Measurements from ENCODE around the gene FBXL7. TPM values are rescaled to one million over a fixed set of nuclear protein-coding genes. Genes with fewer than 3 reads are reported as not detected.

The FBXL7 gene
- polyA plus RNA-seq, 3 donors from 2014 or later = not detected

GRCh38 chr5:15560421-15560820, 60.4 kb downstream of the FBXL7 start:
- Mint-ChIP-seq H3K27me3 (ENCODE audit: low read depth in 3 of 3) (peaks cover 0 to 1% (median 0%) of the 10 kb centered on the region in 3 donors), H3K36me3 (peaks cover 0 to 4% (median 0%) of the 10 kb centered on the region in 3 donors), H3K9me3 (peaks cover 2 to 23% (median 6%) of the 10 kb centered on the region in 6 donors), H3K4me3 (no peak overlapping the region), H3K27ac (no peak overlapping the region), H3K4me1 (no peaks in the 10 kb centered on the region)
- DNase-seq = no peak

GRCh38 chr5:15564523-15564922, 64.5 kb downstream of the FBXL7 start:
- no peak overlapping the region for H3K4me3 Mint-ChIP-seq
- no peak for DNase-seq
- H3K4me1 Mint-ChIP-seq = no peaks in the 10 kb centered on the region
- no peaks in the 10 kb centered on the region for H3K36me3 Mint-ChIP-seq
- H3K9me3 Mint-ChIP-seq = peaks cover 0 to 19% (median 2%) of the 10 kb centered on the region in 6 donors
- H3K27ac Mint-ChIP-seq = no peak overlapping the region
- peaks cover 0 to 1% (median 0%) of the 10 kb centered on the region in 3 donors for H3K27me3 Mint-ChIP-seq (ENCODE audit: low read depth in 3 of 3)

- Mint-ChIP-seq H3K27ac (no peak overlapping the region), H3K27me3 (ENCODE audit: low read depth in 3 of 3) (peaks cover 0 to 1% (median 0%) of the 10 kb centered on the region in 3 donors), H3K9me3 (peaks cover 0 to 19% (median 2%) of the 10 kb centered on the region in 6 donors), H3K36me3 (no peaks in the 10 kb centered on the region), H3K4me3 (no peak overlapping the region), H3K4me1 (no peaks in the 10 kb centered on the region)
- DNase-seq = no peak
Observed at GRCh38 chr5:15564957-15565356, 65.0 kb downstream of the FBXL7 start.

GRCh38 chr5:15566306-15566705, 66.3 kb downstream of the FBXL7 start:
- Mint-ChIP-seq H3K4me3 (no peak overlapping the region), H3K36me3 (no peaks in the 10 kb centered on the region), H3K27me3 (ENCODE audit: low read depth in 3 of 3) (peaks cover 0 to 1% (median 0%) of the 10 kb centered on the region in 3 donors), H3K4me1 (no peaks in the 10 kb centered on the region), H3K9me3 (peaks cover 1 to 23% (median 7%) of the 10 kb centered on the region in 6 donors), H3K27ac (no peak overlapping the region)
- no peak for DNase-seq

GRCh38 chr5:15566789-15567188, 66.8 kb downstream of the FBXL7 start:
- Mint-ChIP-seq H3K9me3 (peaks cover 1 to 26% (median 7%) of the 10 kb centered on the region in 6 donors), H3K27me3 (ENCODE audit: low read depth in 3 of 3) (peaks cover 0 to 1% (median 0%) of the 10 kb centered on the region in 3 donors), H3K4me1 (no peaks in the 10 kb centered on the region), H3K27ac (no peak overlapping the region), H3K36me3 (no peaks in the 10 kb centered on the region), H3K4me3 (no peak overlapping the region)
- no peak for DNase-seq

- H3K9me3 Mint-ChIP-seq = peaks cover 0 to 27% (median 8%) of the 10 kb centered on the region in 6 donors
- H3K27me3 Mint-ChIP-seq (ENCODE audit: low read depth in 3 of 3) = no peaks in the 10 kb centered on the region
- no peak overlapping the region for H3K27ac Mint-ChIP-seq
- H3K36me3 Mint-ChIP-seq = no peaks in the 10 kb centered on the region
- H3K4me1 Mint-ChIP-seq = no peaks in the 10 kb centered on the region
- DNase-seq = no peak
- no peak overlapping the region for H3K4me3 Mint-ChIP-seq
Observed at GRCh38 chr5:15570491-15570890, 70.5 kb downstream of the FBXL7 start.

- H3K27me3 Mint-ChIP-seq (ENCODE audit: low read depth in 3 of 3) = no peaks in the 10 kb centered on the region
- DNase-seq = no peak
- no peaks in the 10 kb centered on the region for H3K36me3 Mint-ChIP-seq
- no peak overlapping the region for H3K4me3 Mint-ChIP-seq
- no peaks in the 10 kb centered on the region for H3K4me1 Mint-ChIP-seq
- H3K9me3 Mint-ChIP-seq = peaks cover 0 to 22% (median 8%) of the 10 kb centered on the region in 6 donors
- no peak overlapping the region for H3K27ac Mint-ChIP-seq
Observed at GRCh38 chr5:15571081-15571480, 71.1 kb downstream of the FBXL7 start.

- H3K36me3 Mint-ChIP-seq = no peaks in the 10 kb centered on the region
- H3K9me3 Mint-ChIP-seq = peaks cover 0 to 20% (median 8%) of the 10 kb centered on the region in 6 donors
- no peak overlapping the region for H3K4me3 Mint-ChIP-seq
- H3K4me1 Mint-ChIP-seq = no peaks in the 10 kb centered on the region
- H3K27ac Mint-ChIP-seq = no peak overlapping the region
- no peaks in the 10 kb centered on the region for H3K27me3 Mint-ChIP-seq (ENCODE audit: low read depth in 3 of 3)
- DNase-seq = no peak
Observed at GRCh38 chr5:15571618-15572017, 71.6 kb downstream of the FBXL7 start.

- no peaks in the 10 kb centered on the region for H3K4me1 Mint-ChIP-seq
Observed at GRCh38 chr5:15573590-15573989, 73.6 kb downstream of the FBXL7 start.

GRCh38 chr5:15574128-15574527, 74.1 kb downstream of the FBXL7 start:
- H3K27ac Mint-ChIP-seq = no peak overlapping the region
- no peaks in the 10 kb centered on the region for H3K36me3 Mint-ChIP-seq
- H3K4me1 Mint-ChIP-seq = no peaks in the 10 kb centered on the region
- no peak for DNase-seq
- no peaks in the 10 kb centered on the region for H3K27me3 Mint-ChIP-seq (ENCODE audit: low read depth in 3 of 3)
- peaks cover 0 to 23% (median 10%) of the 10 kb centered on the region in 6 donors for H3K9me3 Mint-ChIP-seq
- no peak overlapping the region for H3K4me3 Mint-ChIP-seq

More at GRCh38 chr5:15573590-15573989, 73.6 kb downstream of the FBXL7 start:
- no peak overlapping the region for H3K27ac Mint-ChIP-seq
- no peaks in the 10 kb centered on the region for H3K27me3 Mint-ChIP-seq (ENCODE audit: low read depth in 3 of 3)
- no peaks in the 10 kb centered on the region for H3K36me3 Mint-ChIP-seq
- H3K4me3 Mint-ChIP-seq = no peak overlapping the region
- no peak for DNase-seq
- peaks cover 0 to 22% (median 10%) of the 10 kb centered on the region in 6 donors for H3K9me3 Mint-ChIP-seq

- H3K4me3 Mint-ChIP-seq = no peak overlapping the region
- no peak overlapping the region for H3K27ac Mint-ChIP-seq
- no peaks in the 10 kb centered on the region for H3K4me1 Mint-ChIP-seq
- no peak for DNase-seq
- H3K36me3 Mint-ChIP-seq = no peaks in the 10 kb centered on the region
- H3K27me3 Mint-ChIP-seq (ENCODE audit: low read depth in 3 of 3) = no peaks in the 10 kb centered on the region
- H3K9me3 Mint-ChIP-seq = peaks cover 0 to 29% (median 9%) of the 10 kb centered on the region in 6 donors
Observed at GRCh38 chr5:15574806-15575325, 74.9 kb downstream of the FBXL7 start.

GRCh38 chr5:15575666-15576065, 75.7 kb downstream of the FBXL7 start:
- Mint-ChIP-seq H3K4me1 (no peaks in the 10 kb centered on the region), H3K27me3 (ENCODE audit: low read depth in 3 of 3) (no peaks in the 10 kb centered on the region), H3K4me3 (no peak overlapping the region), H3K9me3 (peaks cover 2 to 35% (median 8%) of the 10 kb centered on the region in 6 donors), H3K27ac (no peak overlapping the region), H3K36me3 (no peaks in the 10 kb centered on the region)
- DNase-seq = no peak

GRCh38 chr5:15577132-15577531, 77.2 kb downstream of the FBXL7 start:
- H3K4me1 Mint-ChIP-seq = no peaks in the 10 kb centered on the region
- no peaks in the 10 kb centered on the region for H3K36me3 Mint-ChIP-seq

GRCh38 chr5:15577831-15578230, 77.9 kb downstream of the FBXL7 start:
- Mint-ChIP-seq H3K36me3 (no peaks in the 10 kb centered on the region), H3K27me3 (ENCODE audit: low read depth in 3 of 3) (no peaks in the 10 kb centered on the region), H3K9me3 (peaks cover 11 to 36% (median 16%) of the 10 kb centered on the region in 6 donors), H3K4me1 (no peaks in the 10 kb centered on the region), H3K27ac (no peak overlapping the region), H3K4me3 (no peak overlapping the region)
- no peak for DNase-seq

More at GRCh38 chr5:15577132-15577531, 77.2 kb downstream of the FBXL7 start:
- no peak overlapping the region for H3K27ac Mint-ChIP-seq
- H3K4me3 Mint-ChIP-seq = no peak overlapping the region
- DNase-seq = no peak
- H3K27me3 Mint-ChIP-seq (ENCODE audit: low read depth in 3 of 3) = no peaks in the 10 kb centered on the region
- H3K9me3 Mint-ChIP-seq = peaks cover 7 to 34% (median 10%) of the 10 kb centered on the region in 6 donors
